Measurements from ENCODE around the gene GALNT16. TPM values are rescaled to one million over a fixed set of nuclear protein-coding genes. Genes with fewer than 3 reads are reported as not detected.

Gene GALNT16
- total and polyA plus RNA-seq, 2 donors (not counting 1 experiment from before 2014, with no cell fraction given): 9.6 to 27.7 TPM

- no peaks in the 10 kb centered on the region for H3K9me3 ChIP-seq (ENCODE audit: control insufficient read depth, insufficient read depth, low read depth, low read length)
- no peak overlapping the region for H3K9ac ChIP-seq (ENCODE audit: insufficient read depth, low read length)
- no peak overlapping the region for H2AFZ ChIP-seq (ENCODE audit: low read length)
- no peak overlapping the region for H3K27ac ChIP-seq (ENCODE audit: insufficient read depth, low read length)
- TF ChIP-seq CTCF (conservative IDR thresholded peaks at IDR 0.05 in 1 of 2, IDR thresholded peaks at IDR 0.05 in 1 of 2; ENCODE audit: low read depth in 1 of 2, low read length in 2 of 2) (no peak), EZH2 (IDR thresholded peaks at IDR 0.05; ENCODE audit: low read length, missing control alignments) (no peak)
- H3K4me2 ChIP-seq (ENCODE audit: extremely low read depth, insufficient read depth, low read length): no peak overlapping the region
- no peaks in the 10 kb centered on the region for H3K79me2 ChIP-seq (ENCODE audit: control insufficient read depth, insufficient read depth, low read length)
- no peaks in the 10 kb centered on the region for H3K36me3 ChIP-seq (ENCODE audit: control insufficient read depth, insufficient read depth, low read length)
- peaks cover 13% of the 10 kb centered on the region for H3K4me1 ChIP-seq (ENCODE audit: control insufficient read depth, extremely low read depth, insufficient read depth, low read length)
- H3K27me3 ChIP-seq (ENCODE audit: control insufficient read depth, insufficient read depth, low read length): peaks cover 4% of the 10 kb centered on the region
- no peak for DNase-seq (ENCODE audit: low read depth in 2 of 2)
- no peaks in the 10 kb centered on the region for H4K20me1 ChIP-seq (ENCODE audit: control insufficient read depth, extremely low read depth, insufficient read depth, low read length)
- H3K4me3 ChIP-seq (replicated peaks in 1 of 4; ENCODE audit: control extremely low read depth in 1 of 4, insufficient read depth in 1 of 4, low read depth in 3 of 4, low read length in 4 of 4): no peak overlapping the region
Measured at GRCh38 chr14:69312608-69313007, 52.6 kb downstream of the GALNT16 start.

- no peaks in the 10 kb centered on the region for H3K79me2 ChIP-seq (ENCODE audit: control insufficient read depth, insufficient read depth, low read length)
- H3K4me2 ChIP-seq (ENCODE audit: extremely low read depth, insufficient read depth, low read length): no peak overlapping the region
- no peak for TF ChIP-seq CTCF (conservative IDR thresholded peaks at IDR 0.05 in 1 of 2, IDR thresholded peaks at IDR 0.05 in 1 of 2; ENCODE audit: low read depth in 1 of 2, low read length in 2 of 2)
- TF ChIP-seq EZH2 (IDR thresholded peaks at IDR 0.05; ENCODE audit: low read length, missing control alignments): no peak
- no peak overlapping the region for H3K9ac ChIP-seq (ENCODE audit: insufficient read depth, low read length)
- no peaks in the 10 kb centered on the region for H4K20me1 ChIP-seq (ENCODE audit: control insufficient read depth, extremely low read depth, insufficient read depth, low read length)
- no peak overlapping the region for H2AFZ ChIP-seq (ENCODE audit: low read length)
- H3K4me1 ChIP-seq (ENCODE audit: control insufficient read depth, extremely low read depth, insufficient read depth, low read length): peaks cover 18% of the 10 kb centered on the region
- H3K4me3 ChIP-seq (replicated peaks in 1 of 4; ENCODE audit: control extremely low read depth in 1 of 4, insufficient read depth in 1 of 4, low read depth in 3 of 4, low read length in 4 of 4): no peak overlapping the region
- peaks cover 2% of the 10 kb centered on the region for H3K27me3 ChIP-seq (ENCODE audit: control insufficient read depth, insufficient read depth, low read length)
- peak in 1 of 2 donors; percentile 7 for DNase-seq (ENCODE audit: low read depth in 2 of 2)
- H3K9me3 ChIP-seq (ENCODE audit: control insufficient read depth, insufficient read depth, low read depth, low read length): no peaks in the 10 kb centered on the region
- no peaks in the 10 kb centered on the region for H3K36me3 ChIP-seq (ENCODE audit: control insufficient read depth, insufficient read depth, low read length)
- no peak overlapping the region for H3K27ac ChIP-seq (ENCODE audit: insufficient read depth, low read length)
Measured at GRCh38 chr14:69313176-69313575, 53.2 kb downstream of the GALNT16 start.

GRCh38 chr14:69314327-69314726, 54.4 kb downstream of the GALNT16 start:
- no peaks in the 10 kb centered on the region for H3K36me3 ChIP-seq (ENCODE audit: control insufficient read depth, insufficient read depth, low read length)
- H4K20me1 ChIP-seq (ENCODE audit: control insufficient read depth, extremely low read depth, insufficient read depth, low read length): no peaks in the 10 kb centered on the region
- peaks cover 2% of the 10 kb centered on the region for H3K27me3 ChIP-seq (ENCODE audit: control insufficient read depth, insufficient read depth, low read length)
- H3K9me3 ChIP-seq (ENCODE audit: control insufficient read depth, insufficient read depth, low read depth, low read length): no peaks in the 10 kb centered on the region
- no peaks in the 10 kb centered on the region for H3K79me2 ChIP-seq (ENCODE audit: control insufficient read depth, insufficient read depth, low read length)
- TF ChIP-seq EZH2 (IDR thresholded peaks at IDR 0.05; ENCODE audit: low read length, missing control alignments): no peak
- no peak for DNase-seq (ENCODE audit: low read depth in 2 of 2)
- no peak overlapping the region for H3K27ac ChIP-seq (ENCODE audit: insufficient read depth, low read length)
- H3K4me2 ChIP-seq (ENCODE audit: extremely low read depth, insufficient read depth, low read length): no peak overlapping the region
- H2AFZ ChIP-seq (ENCODE audit: low read length): no peak overlapping the region
- H3K4me1 ChIP-seq (ENCODE audit: control insufficient read depth, extremely low read depth, insufficient read depth, low read length): peaks cover 18% of the 10 kb centered on the region
- H3K4me3 ChIP-seq (replicated peaks in 1 of 4; ENCODE audit: control extremely low read depth in 1 of 4, insufficient read depth in 1 of 4, low read depth in 3 of 4, low read length in 4 of 4): no peak overlapping the region
- H3K9ac ChIP-seq (ENCODE audit: insufficient read depth, low read length): no peak overlapping the region
